HL-60 (cell line): Measurements from ENCODE around the gene FAM83B.

ENCODE experiments used
- DNase-seq, 2 experiments: peaks; one replicate each; pipeline ENCODE4 v3.0.0-alpha.2; 2010 to 2020; ENCODE audit warnings: low read depth in 1 of 2, low spot score in 1 of 2
- H3K27ac ChIP-seq: fragments of 250-450 bp; sonication (Bioruptor Pico); replicated peaks from 2 replicates; pipeline ENCODE4 v1.5.1; 2020; ENCODE audit warnings: mild to moderate bottlenecking, moderate library complexity
- H3K27me3 ChIP-seq: fragments of 250-450 bp; sonication (Bioruptor Pico); 2 replicates; pipeline ENCODE4 v1.5.1; 2021; ENCODE audit warnings: mild to moderate bottlenecking, moderate library complexity; ENCODE audit not compliant: insufficient read depth, poor library complexity, severe bottlenecking
- H3K4me3 ChIP-seq: replicated peaks from 2 replicates; pipeline ENCODE4 v1.5.1; 2011; ENCODE audit warnings: mild to moderate bottlenecking, control low read depth, low read length; ENCODE audit not compliant: insufficient read depth
- GABPA ChIP-seq: IDR thresholded peaks from 2 replicates; pipeline ENCODE4 v1.6.1; 2012; ENCODE audit warnings: low read depth
- POLR2AphosphoS5 ChIP-seq: IDR thresholded peaks from 2 replicates; pipeline ENCODE4 v1.6.1; 2012; ENCODE audit warnings: low read depth
- SPI1 ChIP-seq: IDR thresholded peaks from 2 replicates; pipeline ENCODE4 v1.6.1; 2012; ENCODE audit warnings: low read depth, mild to moderate bottlenecking, borderline replicate concordance
- TF ChIP-seq, protein P1 (sequence below): IDR thresholded peaks from one replicate; pipeline ENCODE4 v1.5.1; 2011; ENCODE audit warnings: low read length, control low read depth, inconsistent platforms; ENCODE audit not compliant: insufficient read depth
- TF ChIP-seq, protein P2 (sequence below): IDR thresholded peaks from 2 replicates; pipeline ENCODE4 v1.6.1; 2012; ENCODE audit warnings: low read depth; ENCODE audit not compliant: insufficient replicate concordance

The FAM83B gene

DNA sequence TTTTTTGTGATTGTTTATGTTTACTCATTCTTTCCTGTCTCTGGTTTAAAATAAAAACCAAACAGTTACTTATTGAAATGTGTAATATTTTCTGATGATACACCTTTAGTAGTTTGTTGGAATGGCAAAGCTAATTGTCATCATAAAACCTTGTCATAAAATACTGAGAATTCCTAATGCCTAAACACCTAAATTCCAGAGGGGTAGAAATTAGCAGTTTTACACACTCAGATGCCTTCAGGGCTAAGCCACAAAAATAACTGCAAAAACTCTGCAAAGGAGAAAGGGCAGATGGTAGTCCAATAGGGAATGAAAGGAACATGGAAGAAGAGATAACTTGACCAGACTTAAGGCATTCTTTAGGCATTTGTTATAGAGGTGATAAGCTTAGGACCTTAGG is 30.3 kb downstream of the FAM83B start:
- DNase-seq: no peak
- H3K4me3 ChIP-seq: no peak overlapping the region
- H3K27me3 ChIP-seq: no peaks in the 10 kb centered on the region
- no peak for TF ChIP-seq POLR2AphosphoS5
- TF ChIP-seq, protein P1, sequence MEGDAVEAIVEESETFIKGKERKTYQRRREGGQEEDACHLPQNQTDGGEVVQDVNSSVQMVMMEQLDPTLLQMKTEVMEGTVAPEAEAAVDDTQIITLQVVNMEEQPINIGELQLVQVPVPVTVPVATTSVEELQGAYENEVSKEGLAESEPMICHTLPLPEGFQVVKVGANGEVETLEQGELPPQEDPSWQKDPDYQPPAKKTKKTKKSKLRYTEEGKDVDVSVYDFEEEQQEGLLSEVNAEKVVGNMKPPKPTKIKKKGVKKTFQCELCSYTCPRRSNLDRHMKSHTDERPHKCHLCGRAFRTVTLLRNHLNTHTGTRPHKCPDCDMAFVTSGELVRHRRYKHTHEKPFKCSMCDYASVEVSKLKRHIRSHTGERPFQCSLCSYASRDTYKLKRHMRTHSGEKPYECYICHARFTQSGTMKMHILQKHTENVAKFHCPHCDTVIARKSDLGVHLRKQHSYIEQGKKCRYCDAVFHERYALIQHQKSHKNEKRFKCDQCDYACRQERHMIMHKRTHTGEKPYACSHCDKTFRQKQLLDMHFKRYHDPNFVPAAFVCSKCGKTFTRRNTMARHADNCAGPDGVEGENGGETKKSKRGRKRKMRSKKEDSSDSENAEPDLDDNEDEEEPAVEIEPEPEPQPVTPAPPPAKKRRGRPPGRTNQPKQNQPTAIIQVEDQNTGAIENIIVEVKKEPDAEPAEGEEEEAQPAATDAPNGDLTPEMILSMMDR: no peak
- H3K27ac ChIP-seq: no peak overlapping the region

DNA sequence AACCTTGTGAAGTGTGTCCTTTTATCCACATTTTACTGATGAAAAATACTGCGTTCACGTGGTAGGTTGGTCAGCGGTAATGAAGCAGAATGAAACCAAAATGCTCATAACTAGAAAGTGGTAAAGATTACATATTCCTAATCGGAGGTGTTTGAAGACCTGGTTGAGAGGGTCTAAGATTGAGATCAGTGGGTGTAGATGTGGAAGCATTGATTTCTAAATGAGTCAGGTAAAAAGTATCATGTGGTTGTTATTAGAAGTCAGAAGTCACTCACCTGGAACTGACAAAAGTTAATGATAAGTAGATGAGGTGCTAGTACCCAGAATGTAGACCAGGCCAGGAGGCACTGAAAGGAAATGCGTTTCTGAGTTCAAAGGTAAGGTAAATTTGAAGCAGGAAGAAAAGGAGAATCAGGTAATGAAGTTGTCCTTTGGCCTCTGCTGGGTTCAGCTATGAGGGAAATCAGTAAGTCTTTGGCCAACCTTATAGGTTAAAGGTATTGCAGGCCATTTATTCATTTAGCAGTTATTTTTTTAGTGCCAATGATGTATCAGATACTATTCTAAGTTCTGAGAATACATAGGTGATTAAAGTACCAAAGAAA is 31.2 kb downstream of the FAM83B start:
- no peak for TF ChIP-seq GABPA
- no peak for TF ChIP-seq SPI1
- TF ChIP-seq, protein P2, sequence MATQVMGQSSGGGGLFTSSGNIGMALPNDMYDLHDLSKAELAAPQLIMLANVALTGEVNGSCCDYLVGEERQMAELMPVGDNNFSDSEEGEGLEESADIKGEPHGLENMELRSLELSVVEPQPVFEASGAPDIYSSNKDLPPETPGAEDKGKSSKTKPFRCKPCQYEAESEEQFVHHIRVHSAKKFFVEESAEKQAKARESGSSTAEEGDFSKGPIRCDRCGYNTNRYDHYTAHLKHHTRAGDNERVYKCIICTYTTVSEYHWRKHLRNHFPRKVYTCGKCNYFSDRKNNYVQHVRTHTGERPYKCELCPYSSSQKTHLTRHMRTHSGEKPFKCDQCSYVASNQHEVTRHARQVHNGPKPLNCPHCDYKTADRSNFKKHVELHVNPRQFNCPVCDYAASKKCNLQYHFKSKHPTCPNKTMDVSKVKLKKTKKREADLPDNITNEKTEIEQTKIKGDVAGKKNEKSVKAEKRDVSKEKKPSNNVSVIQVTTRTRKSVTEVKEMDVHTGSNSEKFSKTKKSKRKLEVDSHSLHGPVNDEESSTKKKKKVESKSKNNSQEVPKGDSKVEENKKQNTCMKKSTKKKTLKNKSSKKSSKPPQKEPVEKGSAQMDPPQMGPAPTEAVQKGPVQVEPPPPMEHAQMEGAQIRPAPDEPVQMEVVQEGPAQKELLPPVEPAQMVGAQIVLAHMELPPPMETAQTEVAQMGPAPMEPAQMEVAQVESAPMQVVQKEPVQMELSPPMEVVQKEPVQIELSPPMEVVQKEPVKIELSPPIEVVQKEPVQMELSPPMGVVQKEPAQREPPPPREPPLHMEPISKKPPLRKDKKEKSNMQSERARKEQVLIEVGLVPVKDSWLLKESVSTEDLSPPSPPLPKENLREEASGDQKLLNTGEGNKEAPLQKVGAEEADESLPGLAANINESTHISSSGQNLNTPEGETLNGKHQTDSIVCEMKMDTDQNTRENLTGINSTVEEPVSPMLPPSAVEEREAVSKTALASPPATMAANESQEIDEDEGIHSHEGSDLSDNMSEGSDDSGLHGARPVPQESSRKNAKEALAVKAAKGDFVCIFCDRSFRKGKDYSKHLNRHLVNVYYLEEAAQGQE: no peak
- TF ChIP-seq, protein P1: no peak
- TF ChIP-seq POLR2AphosphoS5: no peak
- Histone ChIP-seq H3K4me3 (no peak overlapping the region), H3K27me3 (no peaks in the 10 kb centered on the region), H3K27ac (no peak overlapping the region)
- DNase-seq: no peak

DNA sequence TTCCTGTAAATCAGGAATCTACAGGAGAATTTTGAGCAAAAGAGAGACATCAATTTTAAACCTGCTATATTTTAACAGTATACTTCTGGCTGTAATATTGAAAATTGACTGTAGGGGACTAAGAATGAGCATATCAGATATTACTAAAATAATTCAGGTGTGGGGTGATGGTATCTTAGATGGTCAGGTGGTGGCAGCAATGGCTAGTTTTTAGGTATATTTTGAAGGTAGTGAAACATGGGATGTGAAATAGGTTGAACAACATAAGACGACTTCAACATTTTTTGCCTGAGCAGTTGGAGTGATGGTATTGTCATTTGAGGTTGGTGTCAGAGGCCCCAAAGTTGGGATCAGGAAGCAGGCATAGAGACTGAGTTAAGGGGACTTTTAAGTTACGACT is 32.1 kb downstream of the FAM83B start:
- no peak overlapping the region for H3K4me3 ChIP-seq
- TF ChIP-seq, protein P1: no peak
- TF ChIP-seq GABPA: no peak
- TF ChIP-seq POLR2AphosphoS5: no peak
- no peak for TF ChIP-seq SPI1
- TF ChIP-seq, protein P2: no peak
- no peaks in the 10 kb centered on the region for H3K27me3 ChIP-seq
- H3K27ac ChIP-seq: no peak overlapping the region
- no peak for DNase-seq
